HepG2 (cell line): ENCODE data around the gene STX7. TPM values are rescaled to one million over a fixed set of nuclear protein-coding genes. Genes with fewer than 3 reads are reported as not detected.

ENCODE experiments used
- DMAP1 ChIP-seq: IDR thresholded peaks from 2 replicates; pipeline ENCODE4 v1.6.1; 2016
- E2F2 ChIP-seq: sonication (generic); formaldehyde crosslinking; IDR thresholded peaks from 2 replicates; pipeline ENCODE4 v1.4.0; 2020; ENCODE audit warnings: missing genetic modification reagents, borderline replicate concordance
- ETS1 ChIP-seq: sonication (generic); formaldehyde crosslinking; IDR thresholded peaks from 2 replicates; pipeline ENCODE4 v1.4.0; 2020; ENCODE audit warnings: missing genetic modification reagents
- FOXA3 ChIP-seq: IDR thresholded peaks from 2 replicates; pipeline ENCODE4 v1.6.1; 2016; ENCODE audit warnings: missing genetic modification reagents, missing compliant biosample characterization
- IRF2 ChIP-seq: IDR thresholded peaks from 2 replicates; pipeline ENCODE4 v1.6.1; 2018; ENCODE audit warnings: missing genetic modification reagents, missing compliant biosample characterization
- JDP2 ChIP-seq: sonication (generic); formaldehyde crosslinking; IDR thresholded peaks from 2 replicates; pipeline ENCODE4 v1.8.1; 2022; ENCODE audit warnings: missing genetic modification reagents, borderline replicate concordance
- KLF16 ChIP-seq, 2 experiments: sonication (generic) in 1 of 2; formaldehyde crosslinking in 1 of 2; IDR thresholded peaks; 2 replicates each; pipeline versions ENCODE4 v1.6.1 to v1.8.0; 2016 to 2023; ENCODE audit warnings: missing genetic modification reagents in 2 of 2, missing compliant biosample characterization in 1 of 2
- MIXL1 ChIP-seq: IDR thresholded peaks from 2 replicates; pipeline ENCODE4 v1.6.1; 2016
- POLR2AphosphoS2 ChIP-seq: IDR thresholded peaks from 2 replicates; pipeline ENCODE4 v1.6.1; 2011; ENCODE audit warnings: low read depth, low read length, improper control_type of control experiment
- SIX4 ChIP-seq: sonication (generic); formaldehyde crosslinking; IDR thresholded peaks from 2 replicates; pipeline ENCODE4 v1.4.0; 2020; ENCODE audit warnings: missing genetic modification reagents
- SKIL ChIP-seq: sonication (generic); formaldehyde crosslinking; IDR thresholded peaks from 2 replicates; pipeline ENCODE4 v1.8.0; 2022; ENCODE audit warnings: missing genetic modification reagents, mild to moderate bottlenecking, moderate library complexity, borderline replicate concordance
- SMC3 ChIP-seq: IDR thresholded peaks from 2 replicates; pipeline ENCODE4 v1.6.1; 2011; ENCODE audit warnings: low read length, improper control_type of control experiment
- SP5 ChIP-seq: IDR thresholded peaks from 2 replicates; pipeline ENCODE4 v1.6.1; 2016; ENCODE audit warnings: low read depth, borderline replicate concordance
- SRSF1 ChIP-seq: fragments of 200-400 bp; formaldehyde crosslinking; optimal IDR thresholded peaks from 2 replicates; pipeline ENCODE3; 2017; ENCODE audit warnings: mild to moderate bottlenecking, low read depth, low read length, moderate library complexity
- ZFP91 ChIP-seq: sonication (generic); formaldehyde crosslinking; IDR thresholded peaks from 2 replicates; pipeline ENCODE4 v1.9.0; 2022; ENCODE audit warnings: missing genetic modification reagents, mild to moderate bottlenecking, borderline replicate concordance
- ZNF292 ChIP-seq: sonication (generic); formaldehyde crosslinking; IDR thresholded peaks from 2 replicates; pipeline ENCODE4 v1.8.1; 2022; ENCODE audit warnings: mild to moderate bottlenecking, low read depth, missing genetic modification reagents, borderline replicate concordance
- ZNF414 ChIP-seq: sonication (generic); formaldehyde crosslinking; IDR thresholded peaks from 2 replicates; pipeline ENCODE4 v1.5.0; 2020; ENCODE audit warnings: missing genetic modification reagents
- polyA plus RNA-seq, 8 experiments: library from polyadenylated mRNA; depleted of rRNA in 3 of 8; stranded (reverse) in 7 of 8; unstranded in 1 of 8; fragments of >200 nt; fragmentation: Illumina TruSeq in 4 of 8; extraction: Trizol in 4 of 8; gene quantifications; 2 replicates each; pipeline versions ENCODE4 v1.2.1 to v1.2.3, GENCODE V29; 2011 to 2016; ENCODE audit warnings: low read depth in 4 of 8, missing spikeins in 1 of 8, mixed read lengths in 1 of 8; ENCODE audit not compliant: insufficient read depth in 1 of 8
- total RNA-seq, 5 experiments: library from RNA; depleted of rRNA; stranded (reverse); fragments of >200 nt; fragmentation: Illumina TruSeq; extraction: Trizol; gene quantifications; 2 replicates each; pipeline ENCODE4 v1.2.3, GENCODE V29; 2016; ENCODE audit warnings: low read depth in 1 of 5

STX7 gene
- total and polyA plus RNA-seq, 2 of the 13 experiments (the other 11 are each of a cell fraction or from before 2014, with no cell fraction given) = 28.0 to 34.7 TPM

- TF ChIP-seq FOXA3 (CRISPR knock-in tag) (peak; percentile 16), ZFP91 (CRISPR knock-in tag) (peak; percentile 62), ZNF414 (peak; percentile 92; the same call in 1 of the 2 replicates), IRF2 (CRISPR knock-in tag) (peak; percentile 32; the same call in 1 of the 2 replicates), SKIL (CRISPR knock-in tag) (no peak), E2F2 (CRISPR knock-in tag) (peak; percentile 64; the same call in 1 of the 2 replicates), KLF16 (CRISPR knock-in tag; IDR thresholded peaks at IDR 0.05) (peak in 1 of 2 experiments; percentile 75; a peak in 2 of 4 replicates), ETS1 (no peak), SMC3 (no peak), SIX4 (CRISPR knock-in tag) (no peak), SP5 (CRISPR knock-in tag) (peak; percentile 62), JDP2 (no peak), SRSF1 (peak; percentile 53), DMAP1 (CRISPR knock-in tag) (peak; percentile 79; the same call in 1 of the 2 replicates), POLR2AphosphoS2 (no peak), ZNF292 (CRISPR knock-in tag) (no peak; the same call in 1 of the 2 replicates), MIXL1 (CRISPR knock-in tag) (peak; percentile 44)
These were observed at the start of gene STX7 (continued) for GRCh38 chr6:132512638-132513632.
